ENCODE measurements around the gene TXNDC11. TPM values are rescaled to one million over a fixed set of nuclear protein-coding genes. Genes with fewer than 3 reads are reported as not detected.
"Not testable (repeated sequence)": the region's sequence is repeated elsewhere in the genome, so short reads cannot be mapped to it uniquely, and the experiment has no call there.

The TXNDC11 gene
- total RNA-seq = 10 to 100 TPM; 27.7 to 47.8 (median 40.0) TPM

GRCh38 chr16:11742536-11743307 lies at the start of gene TXNDC11:
TXNDC11 (minus strand) TSS chr16:11742857; CDS start chr16:11742730, 127 bp downstream.
- TF ChIP-seq POLR2A (IDR thresholded peaks at IDR 0.05) (peak in 1 of 2 donors; percentile 89), CTCF (IDR thresholded peaks at IDR 0.05) (peak in 1 of 3 donors; percentile 58)
- intact Hi-C loops (cut with DNase I; ENCODE audit: low total_unique reads) = no loop called here
- DNase-seq (ENCODE audit: low spot score in 2 of 2) = peak; percentile 98 to 100
- WGBS, 2 donors = 0 to 1% methylated on average over 36 to 42 of the region's 96 CpGs
- peak within 1 kb of the TSS; percentile 87 for H3K4me3 ChIP-seq (ENCODE audit: low read depth, poor library complexity, severe bottlenecking)

- TF ChIP-seq CTCF (IDR thresholded peaks at IDR 0.05) (no peak), POLR2A (IDR thresholded peaks at IDR 0.05) (no peak)
- no peak overlapping the region for H3K4me3 ChIP-seq (ENCODE audit: low read depth, poor library complexity, severe bottlenecking)
- intact Hi-C loops (cut with DNase I; ENCODE audit: low total_unique reads) = no loop called here
- WGBS, 2 donors = 88 to 90% methylated on average over 8 of the region's 8 CpGs
- no peak for DNase-seq (ENCODE audit: low spot score in 2 of 2)
Measured at GRCh38 chr16:11791144-11791828, 48.6 kb upstream of the TXNDC11 start.

- TF ChIP-seq POLR2A (IDR thresholded peaks at IDR 0.05) (no peak), CTCF (IDR thresholded peaks at IDR 0.05) (no peak)
- WGBS, 2 donors = 87 to 88% methylated on average over 3 of the region's 3 CpGs
- DNase-seq (ENCODE audit: low spot score in 2 of 2) = no peak
- intact Hi-C loops (cut with DNase I; ENCODE audit: low total_unique reads) = no loop called here
- no peak overlapping the region for H3K4me3 ChIP-seq (ENCODE audit: low read depth, poor library complexity, severe bottlenecking)
Measured at GRCh38 chr16:11788914-11789313, 46.3 kb upstream of the TXNDC11 start.

GRCh38 chr16:11784980-11785599 lies 42.4 kb upstream of the TXNDC11 start:
- 86 to 87% methylated on average over 13 of the region's 13 CpGs for WGBS, 2 donors
- DNase-seq (ENCODE audit: low spot score in 2 of 2); H3K4me3 ChIP-seq (ENCODE audit: low read depth, poor library complexity, severe bottlenecking); intact Hi-C loops (cut with DNase I; ENCODE audit: low total_unique reads): not testable (repeated sequence)

GRCh38 chr16:11784381-11784780 lies 41.7 kb upstream of the TXNDC11 start:
- intact Hi-C loops (cut with DNase I; ENCODE audit: low total_unique reads); DNase-seq (ENCODE audit: low spot score in 2 of 2); H3K4me3 ChIP-seq (ENCODE audit: low read depth, poor library complexity, severe bottlenecking): not testable (repeated sequence)
- WGBS, 2 donors = 94 to 98% methylated on average over 6 of the region's 6 CpGs

GRCh38 chr16:11784038-11784369 lies 41.3 kb upstream of the TXNDC11 start:
- no peak for DNase-seq (ENCODE audit: low spot score in 2 of 2)
- no peak overlapping the region for H3K4me3 ChIP-seq (ENCODE audit: low read depth, poor library complexity, severe bottlenecking)
- intact Hi-C loops (cut with DNase I; ENCODE audit: low total_unique reads) = no loop called here
- no peak for TF ChIP-seq POLR2A (IDR thresholded peaks at IDR 0.05)
- TF ChIP-seq CTCF (IDR thresholded peaks at IDR 0.05) = no peak

All from lower leg skin (tissue), 4 donors.